Activated CD4-positive, alpha-beta T cell treated with anti-CD3 and anti-CD28 coated beads, Interleukin-2, Interleukin-6, amounts not matched to agents 100 ng/mL and 50 ng/mL, durations not matched to agents 16 hours and 8 hours (primary cell): ENCODE data around the gene EPHB2.

Experiments used
- DNase-seq: peaks from one replicate; pipeline ENCODE4 v3.0.0-alpha.2; 2020

Gene EPHB2

DNA sequence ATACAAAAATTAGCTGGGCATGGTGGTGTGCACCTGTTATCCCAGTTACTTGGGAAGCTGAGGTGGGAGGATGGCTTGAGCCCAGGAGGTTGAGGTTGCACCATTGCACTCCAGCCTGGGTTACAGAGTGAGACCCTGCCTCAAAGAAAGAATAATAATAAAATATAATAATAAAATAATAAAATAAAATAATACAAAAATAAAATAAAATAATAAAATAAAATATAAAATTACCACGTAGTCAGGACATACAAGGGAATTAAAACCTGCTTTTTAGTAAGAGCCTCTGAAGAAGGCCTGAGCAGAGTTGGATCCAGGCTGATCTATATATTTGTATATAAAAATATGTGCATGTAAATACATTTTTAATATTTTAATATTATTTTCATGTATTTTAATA is 41.7 kb downstream of the EPHB2 start:
- no peak for DNase-seq

- DNase-seq: no peak
Measured at GRCh38 chr1:22753481-22753971, 42.9 kb downstream of the EPHB2 start.

DNA sequence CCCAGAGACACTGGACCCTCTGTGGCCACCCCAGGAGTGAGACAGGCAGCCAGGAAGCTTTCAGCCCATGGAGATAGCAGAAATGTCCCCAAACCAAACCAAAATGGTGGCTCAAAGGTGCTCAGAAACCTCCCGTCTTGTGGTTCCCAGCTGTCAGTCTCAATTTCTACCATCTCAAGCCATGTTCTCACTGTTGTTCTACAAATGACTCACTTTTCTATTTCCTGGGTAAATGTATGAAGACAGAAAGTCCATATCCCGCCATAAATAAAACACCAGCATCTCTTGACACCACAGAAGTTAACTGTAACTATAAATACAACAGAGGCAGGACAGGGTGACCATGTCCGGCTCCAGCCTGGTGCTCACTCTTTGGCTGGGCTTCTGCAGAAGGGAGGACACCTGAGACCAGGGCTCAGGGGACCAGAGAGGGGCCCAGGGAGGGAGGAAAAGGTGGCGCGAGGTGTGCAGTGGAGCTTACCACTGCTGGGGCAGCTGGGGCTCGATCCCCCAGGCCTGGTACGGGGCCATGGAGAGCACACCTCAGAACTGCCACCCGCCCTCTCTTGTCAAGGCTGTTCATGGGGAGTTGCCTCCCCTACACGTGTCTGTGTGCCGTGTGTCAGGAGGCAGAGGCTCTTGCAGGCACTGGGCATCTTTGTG is 43.6 kb downstream of the EPHB2 start:
- peak; percentile 67 for DNase-seq

DNA sequence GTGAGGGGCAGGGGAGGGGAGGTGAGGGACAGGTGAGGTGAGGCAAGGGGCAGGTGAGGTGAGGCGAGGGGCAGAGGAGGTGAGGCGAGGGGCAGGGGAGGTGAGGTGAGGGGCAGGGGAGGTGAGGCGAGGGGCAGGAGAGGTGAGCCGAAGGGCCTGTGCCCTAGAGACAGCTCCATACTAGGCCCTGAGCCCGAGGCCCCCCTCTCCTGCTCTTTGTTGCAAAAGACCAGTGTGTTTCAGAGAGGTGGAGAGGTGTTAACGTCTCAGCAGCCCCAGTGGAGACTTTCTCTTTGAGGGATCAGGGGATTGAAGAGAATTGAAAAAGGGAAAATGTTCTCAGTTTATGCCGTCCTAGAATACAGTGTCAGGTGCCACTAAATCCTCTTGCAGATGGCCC is 44.2 kb downstream of the EPHB2 start:
- DNase-seq: no peak

DNA sequence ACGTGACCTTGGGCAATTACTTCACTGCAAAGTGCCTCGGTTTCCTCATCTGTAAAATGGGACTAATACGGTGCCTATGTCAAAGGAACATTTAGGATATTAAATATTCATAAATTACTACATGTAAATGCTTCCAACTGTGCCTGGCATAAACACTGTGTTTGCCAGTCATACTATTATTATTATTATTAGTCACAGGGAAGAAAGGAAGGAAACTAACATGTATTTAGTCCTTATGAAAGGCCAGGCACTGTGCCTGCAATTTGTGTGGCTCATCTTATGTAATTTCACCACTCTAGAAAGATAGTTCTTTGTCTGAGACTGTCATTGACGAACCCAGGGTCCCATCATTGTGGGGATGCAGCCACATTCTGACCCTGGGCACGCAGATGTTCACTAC is 45.0 kb downstream of the EPHB2 start:
- no peak for DNase-seq

GRCh38 chr1:22756125-22756735 is 45.6 kb downstream of the EPHB2 start:
- DNase-seq: no peak

DNA sequence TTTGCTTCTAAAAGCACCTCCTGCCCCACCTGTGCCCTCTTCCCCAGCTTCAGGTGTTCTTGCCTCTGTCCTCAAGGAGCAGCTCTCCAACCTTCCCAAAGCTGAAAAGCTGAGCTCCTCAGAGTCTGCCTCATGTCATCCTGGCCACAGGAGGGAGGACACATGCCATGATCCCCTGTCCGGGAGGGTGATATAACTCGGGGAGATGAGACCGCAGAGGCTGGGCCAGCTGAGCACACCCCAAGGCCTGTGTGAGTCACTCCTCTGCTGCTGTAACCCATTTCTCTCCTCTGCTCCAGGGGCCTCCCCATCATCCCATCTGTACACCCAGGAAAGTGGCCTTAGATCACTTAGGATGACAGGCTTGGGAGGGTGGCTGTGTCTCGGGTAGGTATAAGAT is 49.8 kb downstream of the EPHB2 start:
- no peak for DNase-seq

GRCh38 chr1:22761101-22761500 is 50.5 kb downstream of the EPHB2 start:
- DNase-seq: no peak

DNA sequence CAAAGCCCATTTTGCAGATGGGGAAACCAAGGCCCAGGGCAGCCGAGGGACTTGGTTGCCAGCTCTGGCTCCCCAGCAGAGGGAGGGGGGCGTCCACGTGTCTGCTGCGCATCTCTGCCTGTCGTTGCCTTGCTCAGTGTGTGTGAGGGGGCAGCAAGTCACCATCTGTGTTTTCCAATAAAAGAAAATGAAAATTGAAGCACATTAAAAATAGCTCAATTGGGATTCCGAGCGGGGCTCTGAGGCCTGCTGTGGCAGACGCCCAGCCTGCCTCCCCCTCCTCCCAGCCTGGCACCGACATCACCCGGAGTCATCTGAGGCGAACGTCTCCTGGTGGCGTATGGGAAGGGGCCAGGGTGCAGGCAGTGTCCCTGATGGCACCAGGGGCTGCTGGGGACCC is 51.2 kb downstream of the EPHB2 start:
- no peak for DNase-seq

DNA sequence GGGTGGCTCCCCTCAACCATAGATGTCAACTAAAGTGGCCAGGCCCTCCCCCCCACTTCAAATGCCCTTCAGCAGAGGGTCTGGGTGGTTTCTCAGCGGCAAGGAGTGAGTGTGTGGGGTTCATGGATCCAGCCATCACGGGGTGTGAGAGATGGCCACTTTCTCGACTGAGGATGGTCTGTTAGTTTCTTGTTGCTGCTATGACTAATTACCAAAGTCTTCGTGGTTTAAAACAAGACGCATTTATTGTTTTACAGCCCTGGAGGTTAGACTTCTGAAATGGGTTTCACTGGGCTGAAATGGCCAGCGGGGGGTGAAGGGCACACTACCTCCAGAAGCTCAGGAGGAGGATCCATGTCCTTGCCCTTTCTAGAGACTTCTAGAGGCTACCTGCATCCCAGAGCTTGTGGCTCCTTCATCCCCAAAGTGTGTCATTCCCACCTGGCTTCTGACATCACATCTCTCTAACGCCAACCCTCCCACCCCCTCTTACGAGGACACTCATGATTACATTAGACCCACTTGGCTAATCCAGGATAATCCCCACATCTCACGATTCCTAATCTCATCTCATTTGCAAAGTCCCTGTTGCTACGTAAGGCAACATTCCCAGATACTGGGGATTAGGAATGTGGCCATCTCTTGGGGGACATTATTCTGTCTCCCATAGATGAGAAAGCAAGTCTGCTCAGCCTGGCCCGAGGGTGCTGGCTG is 53.0 kb downstream of the EPHB2 start:
- peak; percentile 33 for DNase-seq

GRCh38 chr1:22767852-22768251 is 57.2 kb downstream of the EPHB2 start:
- no peak for DNase-seq

DNA sequence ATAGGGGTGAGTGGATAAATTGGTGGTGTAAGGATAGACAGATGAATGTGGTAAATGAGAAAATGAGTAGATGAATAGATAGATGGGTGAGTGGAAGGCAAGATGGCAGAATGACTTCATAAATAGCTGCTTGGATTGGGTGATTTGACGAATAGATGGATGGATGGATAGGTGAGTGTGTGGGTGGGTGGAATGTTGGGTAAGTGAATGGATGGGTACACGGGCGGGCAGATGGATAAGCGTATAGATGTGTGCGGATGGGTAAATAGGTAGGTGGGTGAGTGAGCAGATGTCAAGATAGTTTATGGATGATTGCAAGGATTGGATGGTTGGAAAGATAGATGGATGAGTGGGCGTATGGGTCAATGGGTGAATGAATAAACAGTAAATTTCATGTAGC is 59.3 kb downstream of the EPHB2 start:
- no peak for DNase-seq

DNA sequence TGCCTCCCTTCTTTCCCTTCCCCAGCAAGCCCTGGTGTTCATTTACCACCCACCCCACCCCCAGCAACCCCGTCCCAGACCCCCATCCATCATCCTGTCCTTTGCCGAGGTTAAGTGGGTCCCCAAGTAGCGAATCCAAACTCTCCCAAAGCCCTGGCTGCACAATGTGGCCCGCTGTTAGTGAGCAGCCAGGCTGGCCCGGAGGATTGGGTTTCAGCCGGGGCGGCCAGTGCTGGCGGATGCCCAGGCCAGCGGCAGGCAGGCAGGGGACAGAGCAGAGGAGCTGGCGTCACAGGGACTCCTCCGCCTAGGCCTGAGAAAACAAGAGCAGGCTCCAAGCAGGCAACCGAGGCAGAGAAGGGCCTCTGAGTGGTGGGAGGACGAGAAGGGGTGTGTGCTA is 61.4 kb downstream of the EPHB2 start:
- DNase-seq: no peak

- DNase-seq: no peak
Measured at GRCh38 chr1:22773981-22774832, 63.6 kb downstream of the EPHB2 start.

DNA sequence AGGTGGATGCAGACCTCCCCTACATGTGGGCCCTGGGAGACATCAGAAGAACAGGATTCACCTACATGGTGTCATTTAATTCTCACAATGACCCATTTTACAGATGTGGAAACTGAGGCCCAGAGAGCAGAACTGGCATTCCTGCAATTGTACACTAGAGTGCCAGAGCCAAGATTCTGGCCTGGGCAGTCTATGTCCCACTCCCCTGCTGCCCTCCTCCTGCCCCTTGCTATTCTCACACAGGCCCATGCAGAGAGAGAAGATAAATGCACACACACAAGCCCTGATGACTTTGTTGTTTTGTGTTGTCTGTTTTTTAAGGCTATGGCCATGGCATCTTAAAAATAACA is 64.2 kb downstream of the EPHB2 start:
- no peak for DNase-seq

DNA sequence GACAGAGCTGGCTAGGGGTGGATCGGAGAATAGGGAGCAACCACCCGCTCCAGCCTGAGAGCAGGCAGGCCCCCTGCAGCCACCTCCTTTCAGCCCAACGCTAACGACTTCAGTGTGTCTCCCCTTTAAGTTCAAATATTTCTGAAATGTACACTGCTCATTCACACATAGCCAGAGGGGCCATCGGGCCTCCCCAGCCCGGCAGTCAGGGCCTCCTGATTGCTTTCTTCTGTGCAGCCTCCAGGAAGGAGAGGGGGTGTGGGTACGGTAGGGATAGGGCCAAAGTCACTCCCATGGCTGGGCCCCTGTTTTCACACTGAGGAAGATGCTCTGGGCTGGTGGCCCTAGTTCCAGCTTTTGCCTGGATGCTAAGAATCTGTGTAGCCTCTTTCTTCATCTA is 64.8 kb downstream of the EPHB2 start:
- no peak for DNase-seq

DNA sequence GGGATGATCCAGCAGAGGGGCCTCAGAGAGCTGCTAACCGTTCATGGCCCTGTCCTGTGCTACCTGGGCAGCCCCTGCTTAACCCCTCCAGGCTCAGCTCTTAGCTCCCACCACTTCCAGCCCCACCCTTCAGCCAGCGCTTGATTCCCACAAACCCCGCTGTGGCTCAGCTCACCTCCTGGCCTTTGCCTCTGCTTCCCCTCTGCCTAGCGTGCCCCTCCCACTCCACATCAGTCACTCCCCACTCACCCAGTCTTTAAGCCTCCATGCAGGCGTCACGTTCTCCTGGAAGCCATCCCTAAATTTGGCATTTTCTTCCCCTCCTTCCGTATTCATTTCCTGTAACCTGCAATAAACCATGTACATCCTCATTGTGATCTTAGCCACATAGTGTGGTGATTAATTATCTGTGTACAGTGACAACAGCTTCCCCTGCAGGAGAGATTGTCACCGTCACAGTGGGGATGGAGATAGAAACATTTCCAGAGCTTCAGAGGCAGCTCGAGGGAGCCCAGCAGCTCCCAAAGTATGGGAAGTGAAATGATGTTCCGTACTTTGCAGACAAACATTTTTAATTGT is 65.5 kb downstream of the EPHB2 start:
- DNase-seq: no peak

DNA sequence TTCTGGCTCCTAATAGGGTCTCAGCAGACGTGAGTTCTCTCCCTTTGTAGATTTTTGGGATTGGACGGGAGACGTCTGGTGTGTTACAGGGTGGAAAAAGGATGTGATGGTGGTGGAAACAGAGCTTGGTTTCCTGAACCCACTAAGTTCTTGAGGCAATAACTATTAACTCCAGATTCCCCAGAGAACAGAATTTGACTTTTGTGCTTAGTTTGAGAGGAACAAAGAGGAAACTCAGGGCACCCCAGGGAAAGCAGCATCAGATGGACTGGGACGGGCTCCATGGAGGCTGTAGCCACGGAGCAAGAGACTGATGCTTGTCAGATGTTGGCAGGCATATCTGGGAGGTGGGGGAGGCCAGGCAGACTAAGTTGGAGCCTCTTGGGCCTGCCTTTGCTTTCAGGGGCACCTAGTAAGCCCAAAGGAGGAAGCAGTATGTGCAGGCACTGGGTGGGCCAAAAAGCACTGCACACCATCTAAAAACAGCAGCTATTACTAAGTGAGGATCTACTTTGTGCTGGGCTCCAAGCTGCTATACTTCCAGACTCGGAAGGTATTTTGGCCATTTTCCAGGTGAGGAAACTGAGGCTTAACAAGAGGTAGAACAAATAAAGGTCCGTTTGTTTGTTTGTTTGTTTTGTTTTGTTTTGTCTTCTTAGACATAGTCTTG is 66.9 kb downstream of the EPHB2 start:
- no peak for DNase-seq

- DNase-seq: no peak
Measured at GRCh38 chr1:22778408-22778807, 67.8 kb downstream of the EPHB2 start.

GRCh38 chr1:22778862-22779520 is 68.4 kb downstream of the EPHB2 start:
- DNase-seq: no peak

DNA sequence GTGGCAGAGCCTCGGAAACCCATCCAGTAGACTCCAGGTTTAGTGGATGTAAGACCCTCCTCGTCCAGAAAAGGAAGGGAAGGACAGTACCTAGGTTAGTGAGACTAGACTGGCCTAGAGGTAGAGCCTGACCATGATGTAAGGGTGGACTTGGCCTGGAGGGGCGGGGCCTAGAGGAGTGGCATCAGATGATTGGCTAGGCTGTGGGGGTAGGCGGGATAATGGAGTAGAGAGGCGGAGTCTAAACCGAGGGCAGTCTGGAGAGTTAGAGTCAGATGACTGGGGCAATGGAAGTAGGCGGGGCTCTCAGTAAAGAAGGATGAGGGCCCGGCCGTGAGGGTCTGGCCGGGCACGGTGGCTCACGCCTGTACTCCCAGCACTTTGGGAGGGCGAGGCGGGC is 70.1 kb downstream of the EPHB2 start:
- DNase-seq: peak; percentile 15

- DNase-seq: no peak
Measured at GRCh38 chr1:22781483-22781882, 70.8 kb downstream of the EPHB2 start.
